ENCODE data around the gene SLC27A4.

SLC27A4 gene

GRCh38 chr9:128360826-128361225 lies 20.5 kb downstream of the SLC27A4 start:
- no peak for TF ChIP-seq JUND (IDR thresholded peaks at IDR 0.05; ENCODE audit: low read depth)
- in situ Hi-C loops (cut with HindIII; ENCODE audit: low pct_unique_long_range_greater_than_20kb, low sequenced_read_pairs) = no loop called here
- DNase-seq (ENCODE audit: low read depth in 1 of 2, low spot score in 1 of 2) = no peak

- in situ Hi-C loops (cut with HindIII; ENCODE audit: low pct_unique_long_range_greater_than_20kb, low sequenced_read_pairs) = no loop called here
- DNase-seq (ENCODE audit: low read depth in 1 of 2, low spot score in 1 of 2) = no peak
- TF ChIP-seq JUND (IDR thresholded peaks at IDR 0.05; ENCODE audit: low read depth) = no peak
Observed at GRCh38 chr9:128361296-128361985, 21.1 kb downstream of the SLC27A4 start.

GRCh38 chr9:128361986-128362646 lies 21.8 kb downstream of the SLC27A4 start:
- TF ChIP-seq JUND (IDR thresholded peaks at IDR 0.05; ENCODE audit: low read depth) = no peak
- peak; percentile 90 to 96 for DNase-seq (ENCODE audit: low read depth in 1 of 2, low spot score in 1 of 2)
- in situ Hi-C loops (cut with HindIII; ENCODE audit: low pct_unique_long_range_greater_than_20kb, low sequenced_read_pairs) = no loop called here

GRCh38 chr9:128362774-128363173 lies 22.4 kb downstream of the SLC27A4 start:
- DNase-seq (ENCODE audit: low read depth in 1 of 2, low spot score in 1 of 2) = no peak
- no peak for TF ChIP-seq JUND (IDR thresholded peaks at IDR 0.05; ENCODE audit: low read depth)
- in situ Hi-C loops (cut with HindIII; ENCODE audit: low pct_unique_long_range_greater_than_20kb, low sequenced_read_pairs) = no loop called here

GRCh38 chr9:128365525-128365924 lies 25.2 kb downstream of the SLC27A4 start:
- in situ Hi-C loops (cut with HindIII; ENCODE audit: low pct_unique_long_range_greater_than_20kb, low sequenced_read_pairs) = no loop called here
- no peak for TF ChIP-seq JUND (IDR thresholded peaks at IDR 0.05; ENCODE audit: low read depth)
- no peak for DNase-seq (ENCODE audit: low read depth in 1 of 2, low spot score in 1 of 2)

GRCh38 chr9:128369024-128369706 lies 28.8 kb downstream of the SLC27A4 start:
- in situ Hi-C loops (cut with HindIII; ENCODE audit: low pct_unique_long_range_greater_than_20kb, low sequenced_read_pairs) = no loop called here
- no peak for DNase-seq (ENCODE audit: low read depth in 1 of 2, low spot score in 1 of 2)
- TF ChIP-seq JUND (IDR thresholded peaks at IDR 0.05; ENCODE audit: low read depth) = no peak

- in situ Hi-C loops (cut with HindIII; ENCODE audit: low pct_unique_long_range_greater_than_20kb, low sequenced_read_pairs) = no loop called here
- DNase-seq (ENCODE audit: low read depth in 1 of 2, low spot score in 1 of 2) = peak in 1 of 2 experiments; percentile 26
Observed at GRCh38 chr9:128370367-128370751, 30.0 kb downstream of the SLC27A4 start.

GRCh38 chr9:128370752-128371629 lies 30.7 kb downstream of the SLC27A4 start, which contains the start of gene URM1:
Gene URM1 (plus strand): TSS chr9:128371374. CDS start chr9:128371381, 7 bp downstream.
- in situ Hi-C loops (cut with HindIII; ENCODE audit: low pct_unique_long_range_greater_than_20kb, low sequenced_read_pairs) = no loop called here
- DNase-seq (ENCODE audit: low read depth in 1 of 2, low spot score in 1 of 2) = peak; percentile 98
- no peak for TF ChIP-seq JUND (IDR thresholded peaks at IDR 0.05; ENCODE audit: low read depth)

More at GRCh38 chr9:128370367-128370751, 30.0 kb downstream of the SLC27A4 start:
- TF ChIP-seq JUND (IDR thresholded peaks at IDR 0.05; ENCODE audit: low read depth) = no peak

GRCh38 chr9:128371630-128372117 lies 31.3 kb downstream of the SLC27A4 start:
- in situ Hi-C loops (cut with HindIII; ENCODE audit: low pct_unique_long_range_greater_than_20kb, low sequenced_read_pairs) = no loop called here
- no peak for DNase-seq (ENCODE audit: low read depth in 1 of 2, low spot score in 1 of 2)

GRCh38 chr9:128372188-128372641 lies 31.9 kb downstream of the SLC27A4 start:
- DNase-seq (ENCODE audit: low read depth in 1 of 2, low spot score in 1 of 2) = no peak
- in situ Hi-C loops (cut with HindIII; ENCODE audit: low pct_unique_long_range_greater_than_20kb, low sequenced_read_pairs) = no loop called here
- no peak for TF ChIP-seq JUND (IDR thresholded peaks at IDR 0.05; ENCODE audit: low read depth)

More at GRCh38 chr9:128371630-128372117, 31.3 kb downstream of the SLC27A4 start:
- TF ChIP-seq JUND (IDR thresholded peaks at IDR 0.05; ENCODE audit: low read depth) = no peak

- in situ Hi-C loops (cut with HindIII; ENCODE audit: low pct_unique_long_range_greater_than_20kb, low sequenced_read_pairs) = no loop called here
- no peak for TF ChIP-seq JUND (IDR thresholded peaks at IDR 0.05; ENCODE audit: low read depth)
- DNase-seq (ENCODE audit: low read depth in 1 of 2, low spot score in 1 of 2) = no peak
Observed at GRCh38 chr9:128372784-128373183, 32.5 kb downstream of the SLC27A4 start.

- TF ChIP-seq JUND (IDR thresholded peaks at IDR 0.05; ENCODE audit: low read depth) = no peak
- no peak for DNase-seq (ENCODE audit: low read depth in 1 of 2, low spot score in 1 of 2)
- in situ Hi-C loops (cut with HindIII; ENCODE audit: low pct_unique_long_range_greater_than_20kb, low sequenced_read_pairs) = no loop called here
Observed at GRCh38 chr9:128374221-128374675, 33.9 kb downstream of the SLC27A4 start.

Measured in T47D (cell line).